ENCODE data around the gene MAST2. TPM values are rescaled to one million over a fixed set of nuclear protein-coding genes. Genes with fewer than 3 reads are reported as not detected.

The MAST2 gene
- total RNA-seq, 6 experiments from 2014 or later = 27.8 to 40.7 (median 29.7) TPM

DNA sequence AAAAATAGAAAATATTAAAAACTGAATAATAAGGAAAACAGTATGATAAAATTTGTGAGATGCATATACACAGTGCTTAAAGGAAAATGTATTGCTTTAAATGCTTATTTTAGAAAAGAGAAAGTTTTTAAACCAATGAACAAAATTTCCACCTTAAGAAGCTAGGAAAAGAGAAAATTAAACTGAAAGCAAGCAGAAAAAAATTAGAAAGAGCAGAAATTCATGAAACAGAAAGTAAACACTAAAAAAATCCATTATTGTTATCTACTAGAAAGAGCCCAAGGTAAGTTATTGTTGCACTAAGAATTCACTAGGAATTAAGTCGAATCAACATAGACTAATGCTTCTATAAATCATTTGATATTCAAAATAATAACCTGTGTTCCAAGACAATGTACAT lies 261.3 kb downstream of the MAST2 start:
- Mint-ChIP-seq H3K9me3 (no peaks in the 10 kb centered on the region), H3K36me3 (ENCODE audit: low read depth) (peaks cover 5% of the 10 kb centered on the region; the same call in 1 of the 2 replicates), H3K27ac (no peak overlapping the region), H3K27me3 (ENCODE audit: insufficient read depth) (no peaks in the 10 kb centered on the region; the same call in 1 of the 2 replicates), H3K4me3 (no peak overlapping the region), H3K4me1 (ENCODE audit: low read depth) (peaks cover 13% of the 10 kb centered on the region; the same call in 1 of the 2 replicates)
- DNase-seq = no peak
- TF ChIP-seq, protein P1, sequence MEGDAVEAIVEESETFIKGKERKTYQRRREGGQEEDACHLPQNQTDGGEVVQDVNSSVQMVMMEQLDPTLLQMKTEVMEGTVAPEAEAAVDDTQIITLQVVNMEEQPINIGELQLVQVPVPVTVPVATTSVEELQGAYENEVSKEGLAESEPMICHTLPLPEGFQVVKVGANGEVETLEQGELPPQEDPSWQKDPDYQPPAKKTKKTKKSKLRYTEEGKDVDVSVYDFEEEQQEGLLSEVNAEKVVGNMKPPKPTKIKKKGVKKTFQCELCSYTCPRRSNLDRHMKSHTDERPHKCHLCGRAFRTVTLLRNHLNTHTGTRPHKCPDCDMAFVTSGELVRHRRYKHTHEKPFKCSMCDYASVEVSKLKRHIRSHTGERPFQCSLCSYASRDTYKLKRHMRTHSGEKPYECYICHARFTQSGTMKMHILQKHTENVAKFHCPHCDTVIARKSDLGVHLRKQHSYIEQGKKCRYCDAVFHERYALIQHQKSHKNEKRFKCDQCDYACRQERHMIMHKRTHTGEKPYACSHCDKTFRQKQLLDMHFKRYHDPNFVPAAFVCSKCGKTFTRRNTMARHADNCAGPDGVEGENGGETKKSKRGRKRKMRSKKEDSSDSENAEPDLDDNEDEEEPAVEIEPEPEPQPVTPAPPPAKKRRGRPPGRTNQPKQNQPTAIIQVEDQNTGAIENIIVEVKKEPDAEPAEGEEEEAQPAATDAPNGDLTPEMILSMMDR (IDR thresholded peaks at IDR 0.05) = no peak

DNA sequence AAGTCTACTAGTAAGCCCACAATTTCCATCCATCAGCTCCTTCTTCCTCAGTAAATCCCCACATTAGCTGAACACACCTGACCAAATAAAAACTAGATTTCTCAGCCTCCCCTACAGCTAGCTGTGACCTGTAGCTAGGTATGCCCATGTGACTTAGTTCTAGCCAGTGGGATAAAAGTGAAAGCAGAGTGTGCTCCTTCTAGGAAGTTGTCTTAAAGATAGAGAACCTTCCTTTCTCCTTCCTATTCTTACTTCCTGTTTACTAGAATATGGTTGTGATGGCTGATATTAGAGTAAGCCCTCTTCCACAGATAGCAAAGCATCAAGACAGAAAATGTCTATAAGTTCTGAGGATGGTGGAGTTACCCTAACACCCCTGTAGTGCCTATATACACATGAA lies 262.0 kb downstream of the MAST2 start:
- Mint-ChIP-seq H3K4me1 (ENCODE audit: low read depth) (peaks cover 13% of the 10 kb centered on the region; the same call in 1 of the 2 replicates), H3K27me3 (ENCODE audit: insufficient read depth) (no peaks in the 10 kb centered on the region; the same call in 1 of the 2 replicates), H3K36me3 (ENCODE audit: low read depth) (peaks cover 5% of the 10 kb centered on the region; the same call in 1 of the 2 replicates), H3K4me3 (no peak overlapping the region), H3K27ac (no peak overlapping the region), H3K9me3 (no peaks in the 10 kb centered on the region)
- TF ChIP-seq, protein P1 (IDR thresholded peaks at IDR 0.05) = no peak
- no peak for DNase-seq

DNA sequence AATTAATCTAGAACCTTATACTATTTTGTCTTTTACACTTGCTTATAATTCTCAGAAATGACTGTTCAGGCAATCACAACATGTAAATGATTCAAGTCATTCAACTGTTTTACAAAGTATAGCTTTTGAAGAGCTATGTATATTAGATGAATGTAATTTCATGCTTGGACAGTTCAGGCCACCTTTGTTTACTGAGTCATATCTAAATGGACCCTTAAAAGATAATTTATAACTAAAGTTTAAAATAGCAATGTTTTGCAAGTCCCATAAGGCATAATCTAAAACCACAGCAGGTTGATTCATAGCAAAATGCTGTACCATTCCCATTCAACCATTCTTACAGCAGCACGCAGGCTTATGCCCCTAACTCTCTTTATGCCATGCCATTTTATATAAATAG lies 264.2 kb downstream of the MAST2 start:
- Mint-ChIP-seq H3K4me3 (no peak overlapping the region), H3K27me3 (ENCODE audit: insufficient read depth) (no peaks in the 10 kb centered on the region; the same call in 1 of the 2 replicates), H3K27ac (no peak overlapping the region), H3K36me3 (ENCODE audit: low read depth) (no peaks in the 10 kb centered on the region), H3K4me1 (ENCODE audit: low read depth) (peaks cover 12% of the 10 kb centered on the region; the same call in 1 of the 2 replicates), H3K9me3 (no peaks in the 10 kb centered on the region)
- no peak for DNase-seq
- TF ChIP-seq, protein P1 (IDR thresholded peaks at IDR 0.05) = no peak

GRCh38 chr1:46068525-46068924 lies 265.1 kb downstream of the MAST2 start:
- Mint-ChIP-seq H3K27me3 (ENCODE audit: insufficient read depth) (no peaks in the 10 kb centered on the region; the same call in 1 of the 2 replicates), H3K4me3 (no peak overlapping the region), H3K36me3 (ENCODE audit: low read depth) (no peaks in the 10 kb centered on the region), H3K9me3 (no peaks in the 10 kb centered on the region), H3K4me1 (ENCODE audit: low read depth) (peaks cover 5% of the 10 kb centered on the region; the same call in 1 of the 2 replicates), H3K27ac (no peak overlapping the region)
- no peak for DNase-seq
- TF ChIP-seq, protein P1 (IDR thresholded peaks at IDR 0.05) = no peak

DNA sequence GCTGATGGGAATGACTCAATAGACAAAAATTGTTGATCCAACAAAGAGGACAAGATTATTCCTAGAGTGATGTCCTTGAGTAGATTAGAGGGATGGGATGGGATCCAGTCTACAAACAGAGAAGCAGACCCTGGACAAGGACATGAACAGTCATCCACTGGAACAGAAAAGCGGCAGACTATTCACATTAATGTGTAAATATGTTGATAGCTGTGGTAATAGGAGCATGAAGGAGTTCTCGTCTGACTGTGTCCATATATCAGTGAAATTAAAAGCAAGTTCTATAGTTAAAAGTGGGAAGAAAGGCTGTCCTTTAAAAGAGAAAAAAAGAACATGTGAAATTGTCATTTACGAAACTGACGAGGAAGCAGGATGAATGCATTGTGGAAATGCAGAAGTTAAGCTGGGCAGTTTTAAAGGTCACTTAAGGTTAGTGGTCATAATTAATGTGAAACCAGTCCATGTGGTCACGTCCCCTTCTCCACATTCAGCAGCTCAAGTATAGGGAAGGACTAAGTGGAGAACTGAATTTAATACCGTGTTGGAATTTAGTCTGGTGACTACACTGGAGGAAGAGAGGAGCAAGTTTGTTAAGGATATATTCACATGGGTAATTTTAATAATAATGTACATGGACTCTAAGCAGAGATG lies 266.9 kb downstream of the MAST2 start:
- Mint-ChIP-seq H3K36me3 (ENCODE audit: low read depth) (no peaks in the 10 kb centered on the region), H3K27me3 (ENCODE audit: insufficient read depth) (no peaks in the 10 kb centered on the region), H3K4me1 (ENCODE audit: low read depth) (peaks cover 3% of the 10 kb centered on the region; the same call in 1 of the 2 replicates), H3K4me3 (no peak overlapping the region), H3K9me3 (no peaks in the 10 kb centered on the region), H3K27ac (no peak overlapping the region)
- TF ChIP-seq, protein P1 (IDR thresholded peaks at IDR 0.05) = no peak
- no peak for DNase-seq

Measured in HFFc6 (cell line).